Fibroblast of skin of abdomen (primary cell): ENCODE data around the gene IGFL1.
"Not testable (repeated sequence)": the region's sequence is repeated elsewhere in the genome, so short reads cannot be mapped to it uniquely, and the experiment has no call there.

Source experiments
- DNase-seq: peaks from one replicate; pipeline ENCODE4 v3.0.0-alpha.2; 2013

IGFL1 gene

DNA sequence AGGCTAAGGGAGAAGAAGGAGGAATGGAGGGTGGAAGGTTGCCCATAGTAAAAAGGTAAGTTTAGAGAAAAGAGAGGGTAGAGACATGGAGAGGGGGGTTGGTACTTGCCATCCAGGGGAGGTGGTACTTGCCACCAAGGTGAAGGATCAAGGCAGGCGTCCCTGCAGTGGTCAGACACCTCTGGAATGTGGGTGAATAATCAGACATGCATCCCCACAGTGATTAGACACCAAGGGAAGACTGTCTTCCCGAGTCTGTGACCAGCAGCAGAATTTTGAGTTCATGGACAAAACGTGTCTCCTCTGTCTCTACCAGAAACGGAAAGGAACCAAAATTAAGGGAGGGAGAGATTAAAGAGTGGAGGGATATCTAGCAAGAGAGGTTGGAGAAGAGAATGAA is 27.1 kb upstream of the IGFL1 start:
- DNase-seq, result no peak

DNA sequence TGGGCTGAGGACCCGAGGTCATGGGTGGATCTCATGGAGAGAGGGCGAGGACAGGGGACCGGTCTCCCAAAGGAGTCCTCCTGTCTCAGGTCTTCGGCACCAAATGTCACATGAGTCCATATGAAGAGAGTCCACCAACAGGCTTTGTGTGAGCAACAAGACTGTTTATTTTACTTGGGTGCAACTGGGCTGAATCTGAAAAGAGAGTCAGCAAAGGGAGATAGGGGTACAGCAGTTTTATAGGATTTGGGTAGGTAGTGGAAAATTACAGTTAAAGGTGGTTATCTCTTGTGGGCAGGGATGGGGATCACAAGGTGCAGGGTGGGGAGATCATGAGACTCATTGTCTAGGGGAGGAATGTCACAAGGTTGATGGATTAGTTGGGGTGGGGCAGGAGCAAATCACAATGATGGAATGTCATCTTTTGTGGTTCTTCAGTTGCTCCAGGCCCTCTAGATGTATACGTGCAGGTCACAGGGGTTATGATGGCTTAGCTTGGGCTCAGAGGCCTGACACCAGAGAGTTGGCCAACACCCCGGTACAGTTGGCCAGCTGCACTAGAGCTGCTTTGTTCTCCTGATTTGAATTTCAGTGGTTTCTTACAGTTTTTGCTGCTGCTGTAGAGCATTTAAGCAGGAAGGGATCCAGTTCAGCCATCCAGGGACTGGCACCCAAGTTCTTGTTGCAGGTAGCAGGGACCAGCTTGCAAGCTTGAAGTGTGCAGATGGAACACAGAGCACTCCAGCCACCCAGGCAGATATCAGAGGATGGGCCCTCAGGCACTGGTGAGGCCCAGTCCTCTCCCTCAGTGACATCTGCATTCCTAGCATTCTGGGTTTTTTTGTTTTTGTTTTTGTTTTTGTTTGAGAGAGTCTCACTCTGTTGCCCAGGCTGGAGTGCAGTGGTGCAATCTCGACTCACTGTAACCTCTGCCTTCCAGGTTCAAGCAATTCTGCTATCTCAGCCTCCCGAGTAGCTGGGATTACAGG is 26.4 kb upstream of the IGFL1 start:
- DNase-seq, result no peak

DNA sequence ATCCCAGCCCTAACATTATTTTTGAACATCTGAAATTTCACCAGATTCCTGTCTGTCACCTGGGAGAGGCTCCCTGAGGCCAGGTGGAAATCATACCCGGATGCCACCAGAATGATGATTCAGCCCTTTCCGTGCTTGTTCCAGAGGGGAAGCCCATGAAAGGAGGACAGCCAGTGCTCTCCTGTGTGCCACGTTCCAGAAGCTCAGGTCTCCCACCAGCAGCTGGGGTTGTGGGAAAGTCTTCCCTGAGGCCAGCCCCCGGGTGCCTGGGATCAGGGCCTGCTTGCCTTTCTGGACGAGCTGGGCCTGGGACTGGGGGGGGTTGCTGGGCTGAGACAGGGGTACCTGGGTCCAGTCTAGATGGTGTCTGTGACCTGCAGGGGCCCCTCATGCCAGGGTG is 25.5 kb upstream of the IGFL1 start:
- no peak for DNase-seq

DNA sequence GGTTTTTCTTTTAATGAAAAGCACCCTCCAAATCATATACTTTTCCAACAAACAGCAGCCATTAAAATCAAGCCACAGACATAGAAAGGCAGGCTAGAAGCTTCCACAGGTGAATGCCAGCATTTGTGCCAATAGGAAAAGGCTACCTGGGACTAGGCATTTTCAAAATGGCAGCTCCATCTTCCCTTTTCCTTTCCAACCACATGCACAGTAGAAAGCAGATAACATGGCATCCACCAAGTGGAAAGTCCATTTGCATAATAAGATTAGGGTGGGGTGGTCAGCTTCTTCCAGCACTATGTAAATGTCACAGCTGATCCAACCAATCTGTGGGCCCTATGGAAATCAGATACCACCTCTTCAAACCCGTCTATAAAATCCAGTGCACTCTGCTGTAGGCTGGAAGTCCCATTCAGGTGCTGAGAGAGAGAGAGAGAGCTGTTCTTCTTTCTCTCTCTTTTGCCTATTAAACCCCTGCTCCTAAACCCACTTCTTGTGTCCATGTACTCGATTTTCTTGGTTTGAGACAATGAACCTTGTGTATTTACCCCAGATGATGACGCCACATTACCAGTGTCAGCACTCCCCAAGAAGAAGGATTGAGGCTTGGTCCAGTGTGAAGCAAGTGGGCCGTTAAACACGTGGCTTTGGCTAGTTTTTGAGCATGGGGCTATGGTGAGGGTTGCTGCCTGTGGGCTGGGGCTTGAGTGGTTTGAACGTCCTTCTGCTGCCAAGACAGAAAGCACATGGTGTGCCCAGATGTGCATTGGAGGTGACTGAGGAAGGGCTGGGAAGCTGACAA is 24.2 kb upstream of the IGFL1 start:
- no peak for DNase-seq

DNA sequence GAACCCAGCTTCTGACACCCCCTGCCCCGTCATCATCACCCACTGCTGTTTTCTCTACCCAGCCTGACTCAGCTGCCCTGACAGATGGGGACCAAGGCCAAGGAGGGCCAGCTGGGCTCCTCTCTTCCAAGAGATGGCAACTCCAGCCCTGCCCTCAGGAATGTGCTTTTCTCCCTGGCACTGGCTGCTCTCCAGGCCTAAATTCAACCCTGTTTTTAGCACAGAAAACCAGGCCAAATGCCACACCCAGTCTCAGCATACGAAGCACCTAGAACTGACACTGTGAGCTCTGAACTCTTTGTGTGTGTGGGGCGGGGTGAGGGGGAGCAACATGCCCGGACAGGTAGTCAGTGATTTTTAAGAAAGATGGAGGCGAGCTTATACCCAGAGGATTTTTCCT is 23.4 kb upstream of the IGFL1 start:
- DNase-seq, result no peak

DNA sequence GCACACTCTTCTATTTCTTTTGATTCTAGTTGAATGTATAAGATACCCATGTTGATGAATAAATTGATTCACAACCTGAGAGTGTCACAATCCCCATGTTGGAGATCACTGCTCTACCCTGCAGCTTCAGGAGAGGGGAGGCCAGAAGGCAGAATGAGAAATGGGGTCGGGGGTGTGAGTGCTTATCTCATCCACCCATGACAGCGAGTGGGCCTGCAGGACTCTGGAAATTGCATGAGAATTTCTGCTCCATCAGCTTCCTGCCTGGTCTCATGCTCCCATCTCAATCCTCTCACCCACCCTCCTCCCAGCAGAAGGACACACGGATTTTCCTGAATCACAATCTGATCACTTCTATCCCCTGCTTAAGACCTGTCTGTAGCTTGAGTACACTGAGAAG is 22.9 kb upstream of the IGFL1 start:
- DNase-seq, result no peak

DNA sequence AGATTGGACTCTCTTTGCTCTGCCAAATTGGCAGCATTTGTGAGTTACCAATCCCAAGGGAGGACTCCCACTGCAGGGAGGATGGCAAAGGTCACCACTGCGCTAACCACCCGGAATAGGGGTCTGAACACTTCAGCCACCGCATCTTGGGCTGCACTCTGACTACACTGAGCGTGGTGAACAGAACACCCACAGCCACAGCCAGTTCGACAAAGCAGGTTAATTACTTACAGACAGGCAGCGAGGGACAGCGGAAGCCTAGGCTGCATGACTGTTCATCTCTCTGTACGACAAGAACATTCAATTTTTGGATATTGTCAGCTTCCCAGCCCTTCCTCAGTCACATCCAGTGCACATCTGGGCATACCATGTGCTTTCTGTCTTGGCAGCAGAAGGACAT is 21.7 kb upstream of the IGFL1 start:
- not testable (repeated sequence) for DNase-seq

DNA sequence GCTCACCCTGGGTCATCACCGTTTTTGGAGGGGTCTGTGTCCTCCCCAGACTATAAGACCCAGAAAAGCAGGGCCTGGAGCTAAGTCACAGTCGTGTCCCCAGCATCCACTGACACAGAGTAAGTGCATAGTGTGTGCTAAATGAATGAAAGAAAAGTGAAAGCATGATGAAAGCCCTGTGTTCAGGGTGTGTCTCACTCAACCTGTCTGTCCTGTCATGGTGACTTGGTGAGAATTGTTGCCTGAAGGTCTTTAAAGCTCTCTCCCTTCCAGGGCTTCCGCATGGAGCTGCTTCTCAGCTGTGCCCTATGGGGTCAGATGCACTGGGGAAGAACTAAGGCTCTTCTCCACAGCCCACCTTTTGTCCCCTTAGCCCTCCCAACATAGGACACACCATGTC is 20.5 kb upstream of the IGFL1 start:
- DNase-seq, result no peak

DNA sequence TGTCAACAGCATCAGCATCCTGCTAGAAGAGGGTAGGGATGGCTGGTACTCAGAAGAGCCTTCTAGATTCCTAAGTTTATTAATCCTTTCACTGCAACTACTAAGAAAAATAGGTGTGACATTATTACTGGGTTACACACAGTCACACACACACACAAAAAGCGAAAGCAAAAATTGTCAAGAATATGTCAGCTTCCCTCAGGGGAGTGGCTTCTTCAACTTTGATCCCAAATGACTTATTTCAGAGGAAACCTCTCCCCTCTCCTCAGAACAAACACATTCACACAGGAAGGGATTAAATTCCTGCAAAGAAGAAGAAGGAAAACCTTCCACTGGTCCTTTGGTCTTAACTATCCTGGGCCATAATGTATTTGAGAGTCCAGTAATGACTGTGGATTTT is 20.1 kb upstream of the IGFL1 start:
- DNase-seq, result no peak

DNA sequence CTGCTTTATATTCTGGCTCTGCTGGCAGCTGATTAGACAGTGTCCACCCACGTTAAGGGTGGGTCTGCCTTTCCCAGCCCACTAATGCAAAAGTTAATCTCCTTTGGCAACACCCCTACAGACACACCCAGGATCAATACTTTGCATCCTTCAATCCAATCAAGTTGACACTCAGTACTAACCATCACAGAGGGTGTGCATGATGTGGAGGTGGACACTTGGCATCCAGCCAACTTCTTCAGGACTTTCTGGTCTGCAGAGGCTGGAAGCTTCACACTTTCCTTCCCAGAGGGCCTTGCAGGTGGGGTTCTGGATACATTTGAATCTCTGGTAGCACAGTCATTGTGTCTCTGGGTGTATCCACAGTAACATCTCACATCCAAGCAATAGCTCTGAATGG is 18.9 kb upstream of the IGFL1 start:
- DNase-seq, result no peak

DNA sequence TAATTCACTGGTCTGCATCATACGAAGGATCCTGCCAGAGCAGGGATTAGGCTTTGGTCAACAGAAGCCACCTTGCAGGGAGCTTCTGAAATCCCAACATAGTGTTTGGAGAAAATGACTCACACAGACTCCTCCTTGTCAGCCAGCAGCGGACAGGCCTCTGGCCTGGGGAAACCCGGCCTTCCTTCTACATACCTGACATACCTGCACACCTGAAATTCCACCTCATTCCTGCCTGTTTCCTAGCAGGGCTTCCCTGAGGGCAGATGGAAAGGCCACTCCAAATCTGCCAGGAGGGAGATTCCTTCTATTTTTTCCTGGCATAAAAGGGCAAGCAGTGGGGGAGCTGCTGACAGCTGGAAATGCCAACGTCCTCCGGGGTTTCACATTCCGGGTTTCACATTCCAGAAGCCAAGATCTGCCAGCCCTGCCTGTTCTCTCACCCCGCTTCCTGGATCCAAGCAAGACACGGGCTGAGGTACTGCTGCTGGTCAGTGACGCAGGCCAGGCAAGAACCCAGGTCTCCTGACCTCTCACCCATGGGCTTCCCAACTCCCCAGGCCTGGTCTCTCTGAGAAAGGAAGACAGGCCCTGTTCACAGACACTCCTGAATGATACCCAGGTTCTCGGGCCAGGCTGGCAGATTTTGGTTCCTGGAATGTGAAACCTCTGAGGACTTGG is 18.2 kb upstream of the IGFL1 start:
- no peak for DNase-seq

DNA sequence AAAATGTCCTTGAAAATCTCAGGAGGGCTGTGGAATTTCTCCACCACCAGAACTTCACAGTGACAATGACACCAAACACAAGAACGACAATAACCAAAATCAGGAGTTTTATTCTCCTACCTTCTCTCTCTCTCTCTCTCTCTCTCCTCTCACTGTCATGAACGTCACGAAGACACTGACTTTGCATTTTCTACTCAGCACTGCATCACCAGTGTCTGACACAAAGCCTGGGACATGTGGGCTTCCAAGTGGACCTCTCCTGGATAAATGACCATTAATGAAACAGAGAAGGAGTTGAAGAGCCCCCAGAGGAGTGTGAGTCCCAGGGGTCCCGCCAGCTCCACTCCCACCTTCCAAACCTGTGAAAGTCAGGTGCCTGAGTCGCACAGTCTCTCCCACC is 16.9 kb upstream of the IGFL1 start:
- DNase-seq, result not testable (repeated sequence)

DNA sequence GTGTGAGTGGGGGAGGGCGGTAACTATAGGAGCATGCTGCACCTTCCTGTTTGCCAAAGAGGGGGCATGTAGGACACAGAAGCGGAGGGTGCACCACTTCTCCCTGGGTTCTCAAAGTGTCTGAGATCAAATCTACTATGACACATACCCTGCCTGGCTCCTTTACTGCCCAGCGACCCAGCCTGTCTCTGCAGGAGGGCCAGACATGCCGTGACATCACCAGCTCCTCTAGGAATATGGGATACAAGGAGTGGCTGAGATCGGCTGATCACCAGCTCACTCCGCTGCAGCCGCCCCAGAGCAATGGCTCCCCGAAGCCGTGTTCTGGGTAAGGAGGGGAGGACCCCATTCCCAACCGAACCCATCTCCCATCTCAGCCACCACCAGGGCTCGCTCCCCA is 16.4 kb upstream of the IGFL1 start:
- DNase-seq, result no peak

DNA sequence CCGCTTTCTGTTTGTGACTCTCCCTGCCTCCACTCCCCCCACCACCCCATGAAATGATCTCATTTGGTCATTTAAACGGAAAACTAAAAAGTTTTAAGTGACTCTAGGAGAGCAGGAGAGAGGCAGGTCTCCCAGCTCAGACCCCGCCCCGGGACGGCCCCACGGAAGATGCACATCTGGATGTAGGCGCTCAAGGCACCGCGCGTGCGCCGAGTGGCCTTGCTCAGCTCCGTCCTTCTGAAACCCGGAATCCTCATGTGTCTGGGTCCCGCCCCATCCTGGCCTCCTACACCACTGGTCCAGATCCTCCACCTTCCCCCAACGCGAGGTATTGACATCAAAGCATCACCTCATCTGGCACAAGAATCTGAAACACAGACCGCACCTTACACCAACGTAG is 15.7 kb upstream of the IGFL1 start:
- no peak for DNase-seq

DNA sequence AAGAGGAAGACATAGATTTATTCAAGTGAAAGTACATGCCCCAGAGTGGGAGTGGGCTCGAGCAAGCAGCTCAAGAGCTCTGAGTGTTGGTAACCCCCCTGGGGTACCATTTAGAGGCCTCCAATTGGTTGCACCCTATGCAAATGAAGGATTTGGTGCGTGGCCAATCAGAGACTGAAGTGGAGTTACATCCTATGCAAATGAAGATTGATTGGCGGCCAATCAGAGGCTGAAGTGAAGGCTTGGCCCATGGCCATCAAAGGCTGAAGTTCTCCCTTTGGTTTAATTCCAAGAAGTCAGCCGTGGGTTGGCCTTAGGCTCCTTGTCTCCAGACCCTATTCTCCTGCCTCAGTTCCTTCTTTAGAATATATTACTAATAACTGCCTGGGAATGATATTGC is 12.9 kb upstream of the IGFL1 start:
- no peak for DNase-seq

DNA sequence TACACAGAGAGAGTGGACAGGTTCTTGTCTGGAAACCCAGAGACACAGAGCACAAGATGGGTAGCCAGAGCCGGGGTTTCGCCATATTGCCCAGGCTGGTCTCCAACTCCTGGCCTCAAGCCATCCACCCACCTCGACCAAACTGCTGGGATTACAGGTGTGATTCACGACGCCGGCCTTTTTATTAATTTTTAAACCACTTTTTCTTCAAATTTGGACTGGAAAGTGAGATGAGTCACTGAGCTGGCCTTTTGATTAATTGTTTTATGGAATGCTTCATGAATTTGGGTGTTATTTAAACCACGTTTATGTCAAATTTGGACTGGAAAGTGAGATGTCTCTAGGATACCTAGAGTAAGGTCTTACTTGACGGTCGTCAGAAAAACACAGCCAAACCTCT is 12.1 kb upstream of the IGFL1 start:
- DNase-seq, result no peak

DNA sequence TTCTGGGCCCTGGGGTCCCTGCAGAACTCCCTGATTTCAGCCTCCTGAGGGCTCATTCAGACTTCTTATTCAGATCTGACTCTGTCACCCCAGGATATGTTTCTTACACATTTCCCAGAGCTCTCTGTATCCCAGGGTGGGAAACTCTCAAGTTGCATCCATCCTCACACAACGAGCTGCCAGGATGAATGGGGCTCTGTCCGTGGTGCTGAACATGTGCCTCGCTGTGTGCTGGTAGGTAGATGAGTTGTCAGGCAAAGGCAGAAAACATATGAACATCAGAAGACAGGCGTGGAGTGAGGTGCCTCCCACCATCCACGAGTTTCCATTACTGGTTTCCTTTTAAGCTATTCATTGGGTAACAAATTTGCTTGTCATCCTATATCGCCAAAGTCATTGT is 11.4 kb upstream of the IGFL1 start:
- peak; percentile 24 for DNase-seq

DNA sequence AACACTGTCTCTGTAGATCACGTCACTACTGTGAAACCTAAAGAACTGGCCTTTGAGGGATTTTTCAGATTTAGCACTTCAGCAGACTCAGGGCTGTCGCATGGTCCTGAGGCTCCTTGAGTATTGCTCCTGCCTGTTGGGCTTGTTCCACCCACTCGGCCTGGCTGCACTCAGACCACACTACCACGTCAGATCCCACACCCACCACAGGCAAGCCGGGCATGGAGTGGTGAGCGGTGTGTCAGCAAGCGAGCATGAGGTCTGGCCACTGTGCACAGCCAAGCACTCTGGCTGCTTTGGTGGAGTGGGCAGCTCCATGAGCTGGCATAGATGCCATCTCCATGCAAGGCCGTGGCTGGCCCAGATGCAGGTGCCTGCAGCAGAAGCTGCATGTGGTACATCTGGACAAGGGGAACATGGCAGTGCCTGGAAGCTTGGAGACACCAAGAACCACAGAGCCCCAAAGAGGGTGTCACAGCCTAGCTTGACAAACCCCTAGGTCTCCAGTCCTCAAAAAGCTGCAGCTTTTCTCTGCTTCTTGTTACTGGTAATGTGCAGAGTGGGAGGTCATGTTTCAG is 9.4 kb upstream of the IGFL1 start:
- no peak for DNase-seq

DNA sequence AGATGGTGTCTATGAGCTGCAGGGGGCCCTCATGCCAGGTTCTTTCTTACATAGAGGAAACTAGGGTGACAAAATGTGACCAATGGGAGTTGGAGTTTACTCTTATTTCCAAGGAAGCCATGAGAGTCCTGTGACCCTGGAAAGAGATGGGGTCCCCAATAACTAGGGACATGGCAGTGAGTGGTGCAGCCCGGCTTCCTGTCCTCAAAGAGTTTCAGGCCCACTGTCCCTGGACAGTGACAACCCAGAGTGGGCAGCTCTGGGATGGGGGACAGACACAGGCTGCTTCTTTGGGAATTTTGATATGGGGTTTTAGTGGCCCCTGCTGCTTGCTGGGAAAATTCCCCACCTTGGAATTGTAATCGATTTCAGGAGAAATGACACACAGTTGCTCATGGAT is 8.4 kb upstream of the IGFL1 start:
- DNase-seq, result no peak

DNA sequence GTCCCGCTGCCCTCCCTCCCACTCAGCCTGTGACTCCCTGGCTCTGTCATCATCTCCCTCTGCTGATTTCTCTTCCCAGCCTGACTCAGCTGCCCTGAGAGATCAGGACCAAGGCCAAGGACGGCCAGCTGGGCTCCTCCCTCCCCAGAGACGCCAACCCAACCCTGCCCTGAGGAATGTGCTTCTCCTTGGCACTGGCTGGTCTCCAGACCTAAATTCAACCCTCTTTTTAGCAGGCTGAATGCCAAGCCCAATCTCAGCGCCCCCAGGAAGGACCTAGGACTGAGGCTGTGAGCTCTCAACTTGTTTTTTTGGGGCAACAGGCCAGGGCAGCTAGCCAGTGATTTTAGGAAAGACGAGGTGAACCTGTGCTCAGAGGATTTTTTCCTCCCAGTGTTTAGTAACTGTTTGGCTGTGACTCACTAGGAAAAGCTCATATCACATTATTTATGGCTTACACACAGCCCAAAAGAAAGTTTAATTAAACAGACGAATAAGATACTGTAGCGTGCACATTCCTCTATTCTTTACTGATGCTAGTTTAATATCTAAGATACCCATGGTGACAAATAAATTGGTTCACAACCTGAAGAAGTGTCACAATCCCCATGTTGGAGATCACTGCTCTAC is 7.4 kb upstream of the IGFL1 start:
- peak; percentile 14 for DNase-seq

DNA sequence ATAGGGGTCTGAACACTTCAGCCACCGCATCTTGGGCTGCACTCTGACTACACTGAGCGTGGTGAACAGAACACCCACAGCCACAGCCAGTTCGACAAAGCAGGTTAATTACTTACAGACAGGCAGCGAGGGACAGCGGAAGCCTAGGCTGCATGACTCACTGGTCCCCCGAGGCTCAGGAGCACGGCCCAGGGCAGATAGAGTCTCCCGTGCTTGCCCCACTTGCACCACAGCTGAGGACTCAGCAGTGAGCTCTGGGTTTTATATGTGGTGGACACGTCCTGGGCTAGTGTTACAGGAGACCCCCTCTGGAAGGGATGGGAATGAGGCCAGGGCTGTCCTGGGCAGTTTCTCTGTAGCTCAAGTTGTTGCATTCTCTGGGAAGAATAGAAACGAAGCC is 5.8 kb upstream of the IGFL1 start:
- not testable (repeated sequence) for DNase-seq

DNA sequence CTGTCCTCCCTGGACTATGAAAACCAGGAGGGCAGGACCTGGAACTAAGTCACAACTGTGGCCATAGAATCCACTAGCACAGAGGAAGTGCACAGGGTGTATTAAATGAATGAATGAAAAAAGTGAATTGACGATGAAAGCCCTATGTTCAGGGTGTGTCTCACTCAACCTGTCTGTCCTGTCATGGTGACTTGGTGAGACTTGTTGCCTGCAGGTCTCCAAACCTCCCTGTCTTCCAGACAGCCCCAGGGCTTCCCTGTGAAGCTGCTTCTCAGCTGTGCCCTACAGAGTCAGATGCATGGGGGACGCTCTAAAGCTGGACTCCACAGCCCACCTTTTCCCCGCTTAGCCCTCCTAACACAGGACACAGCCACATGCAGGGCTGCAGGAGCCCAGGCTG is 4.8 kb upstream of the IGFL1 start:
- DNase-seq, result no peak
